Activated naive CD4-positive, alpha-beta T cell treated with anti-CD3 and anti-CD28 coated beads for 36 hours (primary cell): ENCODE measurements around the gene HMGA1. TPM values are rescaled to one million over a fixed set of nuclear protein-coding genes. Genes with fewer than 3 reads are reported as not detected.

Experiments used
- CTCF ChIA-PET: fragments of 350-600 bp; sonication (Branson Sonifier 250); formaldehyde crosslinking; loops from one replicate; lab custom pipeline; 2021; ENCODE audit warnings: antibody characterized with exemption; lab: Charles Lee
- DNase-seq: peaks from one replicate; pipeline ENCODE4 v3.0.0-alpha.2; 2020
- H3K27ac Mint-ChIP-seq: one replicate; pipeline ENCODE4 v1.8.0; 2021; ENCODE audit warnings: mild to moderate bottlenecking, mixed read lengths
- H3K27me3 Mint-ChIP-seq: one replicate; pipeline ENCODE4 v1.8.0; 2021; ENCODE audit warnings: low read depth, mixed read lengths
- H3K36me3 Mint-ChIP-seq: one replicate; pipeline ENCODE4 v1.8.0; 2021; ENCODE audit warnings: low read depth, mixed read lengths
- H3K4me1 Mint-ChIP-seq: one replicate; pipeline ENCODE4 v1.8.0; 2021; ENCODE audit warnings: low read depth, mixed read lengths
- H3K4me3 Mint-ChIP-seq: one replicate; pipeline ENCODE4 v1.8.0; 2021; ENCODE audit warnings: mild to moderate bottlenecking, moderate library complexity, mixed read lengths
- H3K9me3 Mint-ChIP-seq: one replicate; pipeline ENCODE4 v1.8.0; 2021; ENCODE audit warnings: mixed read lengths
- intact Hi-C: fragments of 100-400 bp; cut with micrococcal nuclease; formaldehyde crosslinking; loops from one replicate; pipeline ENCODE4 v1.15.1; 2023
- total RNA-seq, 2 experiments: library from RNA; stranded (reverse); gene quantifications; one replicate each; pipeline ENCODE4 v1.2.3, GENCODE V29; 2021

HMGA1 gene
- total RNA-seq: 100 to 1,000 TPM; 705 to 712 TPM

- H3K4me1 Mint-ChIP-seq: peaks cover 45% of the 10 kb centered on the region
- peak within 1 kb of the TSS; percentile 93 for H3K27ac Mint-ChIP-seq
- DNase-seq: peak; percentile 89
- peaks cover 29% of the 10 kb centered on the region for H3K36me3 Mint-ChIP-seq
- no peaks in the 10 kb centered on the region for H3K27me3 Mint-ChIP-seq
- CTCF ChIA-PET: interaction anchor here (1.5 kb wide), 1 partner anchor 40 kb away, joined by 9 read pairs; no protein-coding TSS in a partner anchor
- H3K9me3 Mint-ChIP-seq: no peaks in the 10 kb centered on the region
- H3K4me3 Mint-ChIP-seq: peak within 1 kb of the TSS; percentile 91
- intact Hi-C loops: loop anchor here (1.0 to 5.0 kb wide), 5 partner anchors 12 to 819 kb away; partner anchors contain the start of gene CUTA
Observed at GRCh38 chr6:34236443-34237315, at the start of gene HMGA1. Gene HMGA1 (plus strand): TSS chr6:34236873. CDS start chr6:34240781, 3,908 bp downstream.

DNA sequence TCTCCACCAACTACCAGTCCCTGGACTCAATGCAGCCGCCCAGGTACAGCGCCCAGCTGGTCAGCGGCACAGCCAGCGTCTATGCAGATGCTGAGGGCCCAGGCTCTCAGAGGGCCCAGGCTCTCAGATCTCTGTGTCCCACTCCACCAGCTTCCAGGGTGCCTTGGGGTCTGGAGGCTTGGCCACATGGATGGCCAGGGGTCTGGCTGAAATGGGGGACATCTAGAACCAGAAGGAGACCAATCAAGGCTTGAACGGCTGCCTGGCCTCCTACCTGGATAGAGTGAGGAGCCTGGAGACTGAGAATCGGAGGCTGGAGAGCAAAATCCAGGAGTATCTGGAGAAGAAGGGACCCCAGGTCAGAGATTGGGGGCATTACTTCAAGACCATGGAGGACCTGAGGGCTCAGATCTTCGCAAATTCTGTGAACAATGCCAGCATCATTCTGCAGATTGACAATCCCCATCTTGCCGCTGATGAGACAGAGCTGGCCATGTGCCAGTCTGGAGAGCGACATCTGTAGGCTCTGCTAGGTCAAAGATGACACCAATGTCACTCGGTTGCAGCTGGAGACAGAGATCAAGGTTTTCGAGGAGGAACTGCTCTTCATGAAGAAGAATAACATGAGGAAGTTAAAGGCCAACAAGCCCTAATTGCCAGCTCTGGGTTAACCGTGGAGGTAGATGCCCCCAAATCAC lies 46.7 kb upstream of the HMGA1 start:
- intact Hi-C loops: loop anchor here (1.0 kb wide), 1 partner anchor 27 kb away; no protein-coding TSS in a partner anchor
- Mint-ChIP-seq H3K4me3 (no peak overlapping the region), H3K27ac (no peak overlapping the region), H3K9me3 (no peaks in the 10 kb centered on the region), H3K4me1 (peaks cover 12% of the 10 kb centered on the region), H3K27me3 (no peaks in the 10 kb centered on the region), H3K36me3 (no peaks in the 10 kb centered on the region)
- CTCF ChIA-PET: interaction anchor here (0.5 to 2.2 kb wide), 6 partner anchors 10 to 420 kb away, joined by 3 to 16 read pairs (median 4); no protein-coding TSS in a partner anchor
- peak; percentile 77 for DNase-seq

DNA sequence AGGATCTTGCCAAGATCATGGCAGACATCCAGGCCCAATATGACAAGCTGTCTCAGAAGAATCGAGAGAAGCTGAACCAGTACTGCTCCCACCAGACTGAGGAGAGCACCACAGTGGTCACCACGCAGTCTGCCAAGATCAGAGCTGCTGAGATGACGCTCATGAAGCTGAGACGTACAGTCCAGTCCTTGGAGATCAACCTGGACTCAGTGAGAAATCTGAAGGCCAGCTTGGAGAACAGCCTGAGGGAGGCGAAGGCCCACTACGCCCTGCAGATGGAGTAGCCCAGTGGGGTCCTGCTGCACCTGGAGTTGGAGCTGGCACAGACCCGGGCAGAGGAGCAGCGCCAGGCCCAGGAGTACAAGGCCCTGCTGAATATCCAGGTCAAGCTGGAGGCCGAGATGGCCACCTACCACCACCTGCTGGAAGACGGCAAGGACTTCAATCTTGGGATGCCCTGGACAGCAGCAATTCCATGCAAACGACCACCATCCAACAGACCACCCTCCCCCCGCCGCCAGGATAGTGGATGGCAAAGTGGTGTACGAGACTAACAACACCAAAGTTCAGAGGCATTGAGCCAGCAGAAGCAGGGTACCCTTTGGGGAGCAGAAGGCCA lies 46.1 kb upstream of the HMGA1 start:
- CTCF ChIA-PET: interaction anchor here (0.7 to 2.2 kb wide), 6 partner anchors 10 to 205 kb away, joined by 3 to 16 read pairs (median 4); no protein-coding TSS in a partner anchor
- Mint-ChIP-seq H3K36me3 (no peaks in the 10 kb centered on the region), H3K27me3 (no peaks in the 10 kb centered on the region), H3K27ac (no peak overlapping the region), H3K9me3 (no peaks in the 10 kb centered on the region), H3K4me3 (no peak overlapping the region), H3K4me1 (peaks cover 12% of the 10 kb centered on the region)
- no peak for DNase-seq
- intact Hi-C loops: loop anchor here (1.0 kb wide), 1 partner anchor 27 kb away; no protein-coding TSS in a partner anchor

DNA sequence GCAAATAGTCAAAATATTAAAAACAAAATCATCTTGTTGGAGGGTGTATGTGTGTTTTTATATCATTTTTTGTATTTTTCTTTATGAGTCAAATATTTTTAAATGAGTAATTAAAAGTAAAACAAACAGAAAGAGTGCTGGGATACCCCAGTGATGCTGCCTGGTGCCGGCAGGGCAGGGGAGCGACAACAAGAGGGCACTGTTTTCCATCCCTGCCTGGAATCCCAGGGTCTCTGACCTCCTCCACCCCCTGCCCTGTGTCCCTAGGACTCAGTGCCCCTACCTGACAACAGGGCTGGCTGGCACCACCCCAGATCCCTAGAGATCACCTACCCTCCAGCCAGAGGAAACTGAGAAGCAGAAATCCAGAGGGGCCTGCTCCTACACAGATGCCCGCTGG lies 41.9 kb upstream of the HMGA1 start:
- no peaks in the 10 kb centered on the region for H3K27me3 Mint-ChIP-seq
- CTCF ChIA-PET: interaction anchor here (1.3 to 2.5 kb wide), 3 partner anchors 45 to 106 kb away, joined by 3 to 11 read pairs (median 3); no protein-coding TSS in a partner anchor
- no peak for DNase-seq
- H3K36me3 Mint-ChIP-seq: no peaks in the 10 kb centered on the region
- no peaks in the 10 kb centered on the region for H3K9me3 Mint-ChIP-seq
- no peak overlapping the region for H3K27ac Mint-ChIP-seq
- H3K4me3 Mint-ChIP-seq: no peak overlapping the region
- H3K4me1 Mint-ChIP-seq: peaks cover 11% of the 10 kb centered on the region
- intact Hi-C loops: no loop called here

- Mint-ChIP-seq H3K36me3 (no peaks in the 10 kb centered on the region), H3K9me3 (no peaks in the 10 kb centered on the region), H3K27me3 (no peaks in the 10 kb centered on the region), H3K4me1 (peaks cover 9% of the 10 kb centered on the region), H3K4me3 (no peak overlapping the region), H3K27ac (no peak overlapping the region)
- intact Hi-C loops: loop anchor here (1.0 kb wide), 4 partner anchors 41 to 220 kb away; partner anchors contain the start of genes HMGA1, NUDT3 and SMIM29
- no peak for DNase-seq
- CTCF ChIA-PET: interaction anchor here (0.7 to 2.5 kb wide), 25 partner anchors 9 to 413 kb away, joined by 3 to 19 read pairs (median 5); partner anchors contain the start of genes HMGA1 and SMIM29
Observed at GRCh38 chr6:34195726-34196115, 41.0 kb upstream of the HMGA1 start.

- H3K4me3 Mint-ChIP-seq: peak overlapping the region; percentile 73
- peak overlapping the region; percentile 63 for H3K27ac Mint-ChIP-seq
- no peaks in the 10 kb centered on the region for H3K36me3 Mint-ChIP-seq
- H3K27me3 Mint-ChIP-seq: no peaks in the 10 kb centered on the region
- no peaks in the 10 kb centered on the region for H3K9me3 Mint-ChIP-seq
- intact Hi-C loops: loop anchor here (1.0 kb wide), 4 partner anchors 40 to 219 kb away; partner anchors contain the start of genes HMGA1, NUDT3 and SMIM29
- CTCF ChIA-PET: interaction anchor here (0.7 to 2.5 kb wide), 27 partner anchors 9 to 413 kb away, joined by 3 to 19 read pairs (median 5); partner anchors contain the start of genes HMGA1 and SMIM29
- peak; percentile 90 for DNase-seq
- peaks cover 9% of the 10 kb centered on the region for H3K4me1 Mint-ChIP-seq
Observed at GRCh38 chr6:34196116-34196832, 40.4 kb upstream of the HMGA1 start.

DNA sequence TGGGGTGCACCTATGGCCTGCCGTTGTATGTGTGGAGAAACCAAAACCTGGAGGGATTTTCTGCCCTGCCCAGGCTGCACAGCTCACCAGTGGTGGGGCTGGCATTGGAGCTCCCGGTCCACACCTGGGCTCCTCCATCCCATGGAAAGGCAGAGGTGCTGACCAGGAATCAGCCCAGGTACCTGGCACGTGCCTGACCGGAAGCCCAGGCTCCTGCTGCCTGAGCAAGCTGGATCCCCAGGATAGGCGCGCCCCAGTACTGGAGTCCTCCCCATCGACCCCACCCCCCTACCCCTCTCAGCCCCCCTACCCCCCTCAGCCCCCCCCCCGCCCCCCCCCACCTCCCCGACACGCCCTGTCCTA lies 39.9 kb upstream of the HMGA1 start:
- intact Hi-C loops: loop anchor here (1.0 kb wide), 4 partner anchors 39 to 218 kb away; partner anchors contain the start of genes HMGA1, NUDT3 and SMIM29
- Mint-ChIP-seq H3K36me3 (no peaks in the 10 kb centered on the region), H3K4me1 (peaks cover 9% of the 10 kb centered on the region), H3K4me3 (peak overlapping the region; percentile 73), H3K27ac (no peak overlapping the region), H3K9me3 (no peaks in the 10 kb centered on the region), H3K27me3 (no peaks in the 10 kb centered on the region)
- CTCF ChIA-PET: interaction anchor here (0.8 to 2.5 kb wide), 14 partner anchors 11 to 412 kb away, joined by 3 to 19 read pairs (median 6); partner anchors contain the start of genes HMGA1 and SMIM29
- no peak for DNase-seq

DNA sequence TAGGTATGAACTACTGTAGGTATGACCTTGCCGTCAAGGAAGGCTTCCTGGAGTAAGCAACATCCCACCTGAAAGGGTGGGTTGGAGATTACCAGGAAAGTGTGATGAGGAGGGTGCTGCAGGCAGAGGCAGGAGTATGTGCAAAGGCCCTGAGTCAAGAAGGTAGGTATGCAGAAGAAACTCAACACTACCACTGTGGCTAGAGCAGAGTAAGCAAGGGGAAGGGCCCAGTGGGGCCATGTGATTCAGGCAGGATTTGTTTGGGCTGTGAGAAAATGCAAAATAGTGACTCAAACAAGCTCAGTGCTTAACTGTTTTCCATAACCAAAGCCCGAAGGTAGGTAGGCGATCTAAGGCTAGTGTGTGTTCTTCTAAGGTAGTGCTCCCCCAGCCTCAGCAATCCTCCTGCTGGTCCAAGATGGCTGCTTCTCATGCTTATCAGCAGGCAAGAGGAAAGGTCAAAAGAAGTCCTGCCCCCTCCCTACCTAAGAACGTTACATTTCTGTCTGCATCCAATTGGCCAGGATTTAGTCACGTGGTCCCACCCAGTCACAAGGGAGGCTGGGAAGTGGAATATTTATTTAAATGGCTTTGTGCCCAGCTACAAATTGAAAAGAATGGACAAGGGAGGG lies 36.2 kb upstream of the HMGA1 start:
- CTCF ChIA-PET: interaction anchor here (0.7 to 1.4 kb wide), 2 partner anchors 10 to 41 kb away, joined by 3 to 4 read pairs; no protein-coding TSS in a partner anchor
- intact Hi-C loops: no loop called here
- peaks cover 10% of the 10 kb centered on the region for H3K4me1 Mint-ChIP-seq
- peak; percentile 33 for DNase-seq
- H3K27me3 Mint-ChIP-seq: no peaks in the 10 kb centered on the region
- H3K4me3 Mint-ChIP-seq: no peak overlapping the region
- no peaks in the 10 kb centered on the region for H3K36me3 Mint-ChIP-seq
- H3K9me3 Mint-ChIP-seq: no peaks in the 10 kb centered on the region
- no peak overlapping the region for H3K27ac Mint-ChIP-seq

DNA sequence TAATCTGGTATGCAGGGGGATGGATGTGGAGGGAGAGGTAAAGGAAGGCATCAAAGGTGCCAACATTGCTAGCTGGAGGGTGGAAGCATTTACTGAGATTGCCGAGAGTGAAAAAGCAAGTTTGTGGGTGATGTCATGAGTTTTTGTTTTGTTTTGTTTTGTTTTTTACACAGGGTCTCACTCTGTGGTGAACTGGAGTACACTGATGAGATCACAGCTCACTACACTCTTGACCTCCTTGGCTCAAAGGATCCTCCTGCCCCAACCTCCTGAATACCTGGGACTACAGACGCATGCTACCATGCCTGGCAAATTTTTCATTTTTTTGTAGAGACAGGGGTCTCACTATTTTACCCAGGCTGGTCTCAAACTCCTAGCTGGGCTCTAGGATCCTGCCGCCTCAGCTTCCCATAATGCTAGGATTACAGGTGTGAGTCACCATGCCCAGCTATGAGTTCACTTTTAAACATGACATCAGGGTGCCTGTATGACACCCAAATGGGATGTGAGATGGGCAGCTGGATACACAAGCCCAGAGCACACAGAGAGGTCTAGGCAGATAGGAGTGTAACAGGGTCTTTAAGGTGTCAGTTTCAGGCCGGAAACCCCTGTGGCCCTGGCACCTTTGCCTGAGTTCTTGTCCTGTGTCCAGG lies 35.1 kb upstream of the HMGA1 start:
- no peak for DNase-seq
- no peaks in the 10 kb centered on the region for H3K36me3 Mint-ChIP-seq
- intact Hi-C loops: no loop called here
- CTCF ChIA-PET: interaction anchor here (1.2 kb wide), 1 partner anchor 13 kb away, joined by 3 read pairs; no protein-coding TSS in a partner anchor
- no peaks in the 10 kb centered on the region for H3K9me3 Mint-ChIP-seq
- no peaks in the 10 kb centered on the region for H3K27me3 Mint-ChIP-seq
- H3K4me3 Mint-ChIP-seq: no peak overlapping the region
- no peak overlapping the region for H3K27ac Mint-ChIP-seq
- peaks cover 10% of the 10 kb centered on the region for H3K4me1 Mint-ChIP-seq
